Stimulated activated CD8-positive, alpha-beta memory T cell treated with anti-CD3 and anti-CD28 coated beads, Interleukin-7, amount 100 ng/mL, for 24 hours (primary cell): ENCODE results near the gene SORT1.
"Not testable (repeated sequence)": the region's sequence is repeated elsewhere in the genome, so short reads cannot be mapped to it uniquely, and the experiment has no call there.

Experiments
- DNase-seq: peaks from one replicate; pipeline ENCODE4 v3.0.0-alpha.2; 2020; ENCODE audit warnings: low read depth

Gene SORT1

GRCh38 chr1:109397581-109398342, at the start of gene SORT1:
Gene SORT1, minus strand, starts transcription at chr1:109397918. Its CDS starts 26 bp downstream, at chr1:109397892.
- peak; percentile 35 for DNase-seq

- not testable (repeated sequence) for DNase-seq
These were observed 48.4 kb upstream of the SORT1 start for GRCh38 chr1:109445949-109446695.

- no peak for DNase-seq
These were observed 46.6 kb upstream of the SORT1 start for GRCh38 chr1:109444346-109444745.

- DNase-seq = no peak
These were observed 45.8 kb upstream of the SORT1 start for GRCh38 chr1:109443476-109443875.

- no peak for DNase-seq
These were observed 43.4 kb upstream of the SORT1 start for GRCh38 chr1:109441069-109441468.

GRCh38 chr1:109438798-109439297, 41.1 kb upstream of the SORT1 start:
- no peak for DNase-seq

- no peak for DNase-seq
These were observed 36.8 kb upstream of the SORT1 start for GRCh38 chr1:109434484-109434883.

GRCh38 chr1:109433322-109433721, 35.6 kb upstream of the SORT1 start:
- DNase-seq = no peak

- DNase-seq = no peak
These were observed 34.6 kb upstream of the SORT1 start for GRCh38 chr1:109432336-109432735.

- no peak for DNase-seq
These were observed 29.4 kb upstream of the SORT1 start for GRCh38 chr1:109427171-109427467.

- peak; percentile 89 for DNase-seq
These were observed 28.8 kb upstream of the SORT1 start, which contains the start of gene PSMA5 for GRCh38 chr1:109426281-109427170. Gene PSMA5, minus strand, starts transcription at chr1:109426448. Its CDS starts 118 bp downstream, at chr1:109426330.

- peak; percentile 38 for DNase-seq
These were observed 27.9 kb upstream of the SORT1 start for GRCh38 chr1:109425391-109426280.

- no peak for DNase-seq
These were observed 25.8 kb upstream of the SORT1 start for GRCh38 chr1:109423498-109423897.

- DNase-seq = no peak
These were observed 14.8 kb upstream of the SORT1 start for GRCh38 chr1:109412551-109412950.

- no peak for DNase-seq
These were observed 7.1 kb upstream of the SORT1 start for GRCh38 chr1:109404838-109405237.

- DNase-seq = no peak
These were observed 4.3 kb upstream of the SORT1 start for GRCh38 chr1:109402025-109402424.

GRCh38 chr1:109400035-109400655, 2.4 kb upstream of the SORT1 start:
- DNase-seq = no peak

- DNase-seq = no peak
These were observed 1.7 kb upstream of the SORT1 start for GRCh38 chr1:109399326-109399957.

- no peak for DNase-seq
These were observed 866 bp upstream of the SORT1 start for GRCh38 chr1:109398343-109399225.
